Epithelial cell of alveolus of lung (primary cell): ENCODE measurements around the gene MNT. TPM values are rescaled to one million over a fixed set of nuclear protein-coding genes. Genes with fewer than 3 reads are reported as not detected.

Experiments used
- total RNA-seq: library from RNA; depleted of rRNA; stranded (reverse); fragments of >200 nt; gene quantifications from 2 replicates; pipeline ENCODE4 v1.2.1, GENCODE V29; 2015

The MNT gene, protein sequence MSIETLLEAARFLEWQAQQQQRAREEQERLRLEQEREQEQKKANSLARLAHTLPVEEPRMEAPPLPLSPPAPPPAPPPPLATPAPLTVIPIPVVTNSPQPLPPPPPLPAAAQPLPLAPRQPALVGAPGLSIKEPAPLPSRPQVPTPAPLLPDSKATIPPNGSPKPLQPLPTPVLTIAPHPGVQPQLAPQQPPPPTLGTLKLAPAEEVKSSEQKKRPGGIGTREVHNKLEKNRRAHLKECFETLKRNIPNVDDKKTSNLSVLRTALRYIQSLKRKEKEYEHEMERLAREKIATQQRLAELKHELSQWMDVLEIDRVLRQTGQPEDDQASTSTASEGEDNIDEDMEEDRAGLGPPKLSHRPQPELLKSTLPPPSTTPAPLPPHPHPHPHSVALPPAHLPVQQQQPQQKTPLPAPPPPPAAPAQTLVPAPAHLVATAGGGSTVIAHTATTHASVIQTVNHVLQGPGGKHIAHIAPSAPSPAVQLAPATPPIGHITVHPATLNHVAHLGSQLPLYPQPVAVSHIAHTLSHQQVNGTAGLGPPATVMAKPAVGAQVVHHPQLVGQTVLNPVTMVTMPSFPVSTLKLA
- total RNA-seq = 8.0 and 11.6 TPM in 2 replicates

DNA sequence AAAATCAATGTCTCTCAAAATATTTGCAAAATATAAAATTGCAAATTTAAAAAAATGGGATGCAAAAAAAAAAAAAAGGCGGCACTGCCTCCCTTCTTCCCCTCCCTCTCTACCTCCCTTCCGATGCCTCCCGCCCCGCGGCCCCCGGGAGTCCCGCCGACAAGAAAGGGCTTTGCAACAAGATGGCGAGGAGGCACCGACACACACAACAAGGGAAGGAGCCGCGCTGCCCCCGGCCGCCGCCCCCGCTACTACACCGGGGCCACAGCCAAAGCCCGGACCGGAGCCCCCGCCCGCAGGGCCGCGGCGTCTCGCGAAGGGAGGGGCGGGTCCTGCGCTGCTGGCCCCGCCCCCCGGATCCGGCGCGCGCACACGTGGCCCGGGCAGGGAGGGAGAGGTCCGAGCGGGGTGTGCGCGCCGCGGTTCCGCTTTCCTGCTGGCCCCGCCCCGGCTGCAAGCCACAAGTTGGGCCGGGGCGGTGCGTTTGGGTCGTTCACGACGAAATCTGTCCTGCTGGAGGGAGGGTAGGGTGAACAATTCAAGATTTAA is at the start of gene MNT:
TSS of gene MNT (minus strand) at position 184 of the 549 bp plus-strand sequence. CDS start 348 bp downstream, outside the sequence.

DNA sequence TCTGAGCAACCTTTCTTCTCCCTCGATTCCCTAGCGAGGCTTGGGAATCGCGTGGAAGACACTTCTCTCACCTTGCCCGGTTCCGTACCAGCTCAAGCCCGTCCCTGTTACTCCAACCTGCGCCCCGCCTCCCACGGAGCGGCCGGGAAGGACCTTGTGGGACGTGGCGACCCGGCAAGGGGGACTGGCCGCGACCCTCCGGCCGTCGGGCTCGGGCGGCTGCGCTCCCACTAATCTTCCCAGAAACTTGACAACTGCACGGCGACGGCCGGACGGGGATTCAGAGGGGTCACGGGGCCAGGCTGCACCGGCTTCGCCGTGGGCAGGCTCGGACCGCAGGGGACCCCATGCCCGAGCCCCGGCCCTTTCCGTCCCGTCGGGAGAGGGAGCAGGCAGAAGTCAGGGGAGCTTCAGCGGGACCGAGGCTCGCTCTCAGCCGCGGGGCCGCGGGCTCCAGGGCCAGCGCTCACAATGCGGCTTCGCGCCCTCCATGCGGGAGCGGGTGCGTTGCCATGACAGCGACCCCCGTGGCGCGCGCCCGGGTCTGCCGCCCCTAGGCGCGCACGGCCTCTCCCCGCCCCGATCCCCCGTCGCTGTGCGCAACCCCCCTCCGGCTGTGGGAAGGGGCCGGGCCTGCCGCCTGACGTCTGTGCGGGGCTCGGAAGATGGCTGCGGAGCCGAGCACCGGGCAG is 63.9 kb downstream of the MNT start, which contains the start of gene SGSM2:
TSS of gene SGSM2 (plus strand) at position 650 of the 692 bp plus-strand sequence. CDS start 188 bp downstream, outside the sequence.

DNA sequence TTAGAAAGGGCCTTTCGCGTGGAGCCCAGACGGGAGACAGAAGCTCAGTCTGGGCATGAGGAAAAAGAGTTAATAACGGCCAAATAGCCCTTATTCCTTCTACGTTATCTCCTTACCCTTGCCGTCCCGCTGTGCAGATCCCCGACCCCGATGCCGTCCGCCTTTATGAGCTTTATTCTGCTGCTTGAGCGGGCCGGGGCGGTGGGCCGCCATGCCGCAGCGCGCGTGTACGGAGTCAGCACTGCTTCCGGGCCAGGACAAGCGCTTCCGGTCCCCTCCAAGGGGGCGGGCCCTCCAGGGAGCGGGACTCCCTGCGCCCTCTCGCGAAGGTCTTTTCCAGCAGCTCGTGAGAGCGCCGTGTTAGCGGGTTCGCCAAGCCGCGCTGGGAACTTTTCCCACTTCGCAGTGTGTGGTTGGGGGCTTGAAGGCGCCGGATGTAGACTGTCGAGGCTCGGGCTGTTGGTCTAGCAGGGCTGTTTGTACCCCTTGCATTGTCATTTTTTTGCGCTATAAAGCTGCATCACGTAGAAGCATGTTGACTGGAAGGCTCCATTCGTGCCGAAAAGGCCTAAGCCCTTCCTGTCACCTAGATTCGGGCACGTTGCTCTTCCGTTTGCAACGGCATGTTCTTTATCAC is 64.5 kb downstream of the MNT start, which contains the start of gene TSR1:
TSS of gene TSR1 (minus strand) at position 243 of the 637 bp plus-strand sequence. CDS start at position 213, 30 bp downstream.

Other genes with a start within 250 kb of the MNT start
- 77.8 and 81.3 TPM in 2 replicates for gene SMG6, start 97.3 kb downstream of the MNT start, total RNA-seq
- gene SRR, start 97.1 kb downstream of the MNT start, total RNA-seq = 16.4 and 16.5 TPM in 2 replicates
- gene TSR1, start 64.6 kb downstream of the MNT start, total RNA-seq = 21.2 and 49.5 TPM in 2 replicates
- 20.8 and 21.2 TPM in 2 replicates for gene SGSM2, start 63.6 kb downstream of the MNT start, total RNA-seq
- 25.2 and 29.6 TPM in 2 replicates for gene METTL16, start 110.8 kb upstream of the MNT start, total RNA-seq
- 53.7 and 60.0 TPM in 2 replicates for gene PAFAH1B1, start 192.6 kb upstream of the MNT start, total RNA-seq